BJ (cell line): ENCODE measurements around the gene GPRIN2. TPM values are rescaled to one million over a fixed set of nuclear protein-coding genes. Genes with fewer than 3 reads are reported as not detected.

ENCODE experiments used
- CTCF ChIA-PET: fragments of 350-600 bp; formaldehyde crosslinking; extraction: SDS; loops from one replicate; lab custom pipeline; 2021; ENCODE audit warnings: antibody characterized with exemption, inconsistent platforms; lab: Yijun Ruan, JAX
- POLR2A ChIA-PET: fragments of 300-600 bp; sonication (Branson Sonifier 250); formaldehyde crosslinking; extraction: SDS; loops from one replicate; lab custom pipeline; 2021; ENCODE audit warnings: antibody characterized with exemption; lab: Charles Lee
- DNase-seq: peaks from one replicate; pipeline ENCODE4 v3.0.0-alpha.2; 2011; ENCODE audit warnings: low read depth
- H3K27me3 ChIP-seq: 2 replicates; pipeline ENCODE4 v1.6.0; 2011; ENCODE audit warnings: low read length; ENCODE audit not compliant: control insufficient read depth, insufficient read depth
- H3K36me3 ChIP-seq: 2 replicates; pipeline ENCODE4 v1.5.1; 2011; ENCODE audit warnings: low read length; ENCODE audit not compliant: control insufficient read depth, insufficient read depth
- H3K4me3 ChIP-seq: 2 replicates; pipeline ENCODE4 v1.5.1; 2011; ENCODE audit warnings: low read depth, mild to moderate bottlenecking, control low read depth, low read length
- CTCF ChIP-seq: IDR thresholded peaks from 2 replicates; pipeline ENCODE4 v1.5.1; 2011; ENCODE audit warnings: low read depth, mild to moderate bottlenecking, control low read depth, inconsistent platforms, low read length, moderate library complexity; ENCODE audit not compliant: insufficient read depth
- polyA plus RNA-seq: library from polyadenylated mRNA; depleted of rRNA; stranded (reverse); fragments of >200 nt; gene quantifications from 2 replicates; pipeline ENCODE4 v1.2.3, GENCODE V29; 2011

GPRIN2 gene
- polyA plus RNA-seq, 1 experiment: 0.04 TPM

GRCh38 chr10:46526682-46527038, 29.8 kb downstream of the GPRIN2 start:
- POLR2A ChIA-PET: no interaction called here
- no peaks in the 10 kb centered on the region for H3K36me3 ChIP-seq
- CTCF ChIA-PET: no interaction called here
- H3K4me3 ChIP-seq: no peak overlapping the region
- DNase-seq: no peak
- no peak for TF ChIP-seq CTCF
- no peaks in the 10 kb centered on the region for H3K27me3 ChIP-seq

- no peaks in the 10 kb centered on the region for H3K27me3 ChIP-seq
- ChIA-PET CTCF (interaction anchor here (0.6 to 0.9 kb wide), 2 partner anchors 10 to 303 kb away, joined by 3 read pairs; no protein-coding TSS in a partner anchor), POLR2A (no interaction called here)
- no peaks in the 10 kb centered on the region for H3K36me3 ChIP-seq
- no peak overlapping the region for H3K4me3 ChIP-seq
- TF ChIP-seq CTCF: no peak
- no peak for DNase-seq
These were observed 30.4 kb downstream of the GPRIN2 start for GRCh38 chr10:46525824-46526681.

- DNase-seq: peak; percentile 51
- no peaks in the 10 kb centered on the region for H3K27me3 ChIP-seq
- TF ChIP-seq CTCF: no peak
- no peak overlapping the region for H3K4me3 ChIP-seq
- no peaks in the 10 kb centered on the region for H3K36me3 ChIP-seq
- ChIA-PET CTCF (interaction anchor here (0.6 to 0.9 kb wide), 2 partner anchors 9 to 302 kb away, joined by 3 read pairs; no protein-coding TSS in a partner anchor), POLR2A (no interaction called here)
These were observed 31.2 kb downstream of the GPRIN2 start for GRCh38 chr10:46525177-46525823.

GRCh38 chr10:46524472-46525176, 31.8 kb downstream of the GPRIN2 start:
- ChIA-PET POLR2A (no interaction called here), CTCF (interaction anchor here (0.9 kb wide), 1 partner anchor 8 kb away, joined by 3 read pairs; no protein-coding TSS in a partner anchor)
- no peak overlapping the region for H3K4me3 ChIP-seq
- H3K36me3 ChIP-seq: no peaks in the 10 kb centered on the region
- no peak for TF ChIP-seq CTCF
- DNase-seq: peak; percentile 31
- no peaks in the 10 kb centered on the region for H3K27me3 ChIP-seq

- Histone ChIP-seq H3K27me3 (no peaks in the 10 kb centered on the region), H3K36me3 (no peaks in the 10 kb centered on the region), H3K4me3 (no peak overlapping the region)
- ChIA-PET POLR2A (no interaction called here), CTCF (interaction anchor here (0.7 to 0.8 kb wide), 2 partner anchors 16 to 20 kb away, joined by 3 read pairs; no protein-coding TSS in a partner anchor)
- peak; percentile 88 for DNase-seq
- no peak for TF ChIP-seq CTCF
These were observed 32.4 kb downstream of the GPRIN2 start for GRCh38 chr10:46523962-46524471.
